ENCODE measurements around the gene ACSS3. TPM values are rescaled to one million over a fixed set of nuclear protein-coding genes. Genes with fewer than 3 reads are reported as not detected.

Gene ACSS3
- total and polyA plus RNA-seq, 10 of the 15 experiments (the other 5 are each of a cell fraction or from before 2014, with no cell fraction given) = 0.06 to 0.31 TPM; not detected in 8

DNA sequence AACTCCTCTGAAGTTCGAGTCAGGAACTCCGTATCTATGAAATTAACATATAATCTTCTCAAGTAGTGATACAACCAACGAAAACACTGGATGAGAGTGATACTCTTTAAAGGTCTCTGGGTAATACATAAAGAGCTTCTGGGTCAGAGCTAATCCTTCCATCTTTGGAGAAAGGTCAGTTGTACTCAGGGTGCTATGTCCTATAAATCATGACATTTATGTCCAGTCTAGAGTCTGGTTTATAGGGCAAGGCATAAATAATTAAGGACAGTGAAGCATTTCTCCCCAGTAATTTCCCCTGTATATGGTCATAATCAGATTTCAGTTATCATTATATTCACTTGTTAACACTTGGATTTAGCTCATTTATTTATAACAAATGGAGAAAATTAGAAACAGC is 90.6 kb downstream of the ACSS3 start:
- ChIA-PET CTCF (interaction anchor here (0.8 kb wide), 1 partner anchor 10 kb away, joined by 3 read pairs; no protein-coding TSS in a partner anchor), RAD21 (ENCODE audit: unreplicated experiment) (no interaction called here), POLR2A (no interaction called here), SMC1A (ENCODE audit: uncharacterized antibody, unreplicated experiment) (no interaction called here)
- Histone ChIP-seq H3K9ac (ENCODE audit: control insufficient read depth, insufficient read depth, low read length) (no peak overlapping the region), H2AFZ (ENCODE audit: control insufficient read depth, low read depth, low read length) (no peak overlapping the region), H3K27me3 (replicated peaks in 1 of 2; ENCODE audit: control insufficient read depth in 2 of 2, insufficient read depth in 2 of 2, low read length in 1 of 2) (no peaks in the 10 kb centered on the region), H3K4me3 (no peak overlapping the region), H3K4me1 (ENCODE audit: control insufficient read depth, insufficient read depth, low read length) (no peaks in the 10 kb centered on the region), H3K9me3 (replicated peaks; ENCODE audit: control insufficient read depth, insufficient read depth, low read length) (no peaks in the 10 kb centered on the region), H4K20me1 (ENCODE audit: control insufficient read depth, insufficient read depth) (no peaks in the 10 kb centered on the region), H3K4me2 (ENCODE audit: control insufficient read depth, insufficient read depth) (no peak overlapping the region), H3K79me2 (ENCODE audit: control insufficient read depth, insufficient read depth, low read length) (no peaks in the 10 kb centered on the region), H3K36me3 (ENCODE audit: control insufficient read depth in 2 of 2, insufficient read depth in 2 of 2, low read length in 1 of 2) (no peaks in the 10 kb centered on the region), H3K27ac (ENCODE audit: control insufficient read depth, insufficient read depth) (no peak overlapping the region)
- DNase-seq (ENCODE audit: low read depth, low spot score) (no peak), FAIRE-seq (no peak), ATAC-seq (no peak)
- in situ Hi-C loops (cut with MboI) = no loop called here
- intact Hi-C loops (cut with micrococcal nuclease; ENCODE audit: unreplicated experiment) = no loop called here
- WGBS (ENCODE audit: insufficient coverage, insufficient replicate concordance, low lambda C conversion rate, missing lambda C conversion rate) = 13% methylated on average over 3 of the region's 3 CpGs
- no TSS peak for BruUV-seq (replicated peaks)
- TF ChIP-seq NR2F1 (conservative IDR thresholded peaks at IDR 0.05) (no peak), RAD51 (IDR thresholded peaks at IDR 0.05) (no peak), SMC3 (IDR thresholded peaks at IDR 0.05; ENCODE audit: borderline replicate concordance, low read length) (no peak), HDAC6 (IDR thresholded peaks at IDR 0.05; ENCODE audit: unreplicated experiment) (no peak), MEF2B (IDR thresholded peaks at IDR 0.05; ENCODE audit: partially characterized antibody, poor library complexity, severe bottlenecking) (no peak), RELA (IDR thresholded peaks at IDR 0.05; ENCODE audit: borderline replicate concordance, partially characterized antibody) (no peak)
- TF ChIP-seq, protein P1, sequence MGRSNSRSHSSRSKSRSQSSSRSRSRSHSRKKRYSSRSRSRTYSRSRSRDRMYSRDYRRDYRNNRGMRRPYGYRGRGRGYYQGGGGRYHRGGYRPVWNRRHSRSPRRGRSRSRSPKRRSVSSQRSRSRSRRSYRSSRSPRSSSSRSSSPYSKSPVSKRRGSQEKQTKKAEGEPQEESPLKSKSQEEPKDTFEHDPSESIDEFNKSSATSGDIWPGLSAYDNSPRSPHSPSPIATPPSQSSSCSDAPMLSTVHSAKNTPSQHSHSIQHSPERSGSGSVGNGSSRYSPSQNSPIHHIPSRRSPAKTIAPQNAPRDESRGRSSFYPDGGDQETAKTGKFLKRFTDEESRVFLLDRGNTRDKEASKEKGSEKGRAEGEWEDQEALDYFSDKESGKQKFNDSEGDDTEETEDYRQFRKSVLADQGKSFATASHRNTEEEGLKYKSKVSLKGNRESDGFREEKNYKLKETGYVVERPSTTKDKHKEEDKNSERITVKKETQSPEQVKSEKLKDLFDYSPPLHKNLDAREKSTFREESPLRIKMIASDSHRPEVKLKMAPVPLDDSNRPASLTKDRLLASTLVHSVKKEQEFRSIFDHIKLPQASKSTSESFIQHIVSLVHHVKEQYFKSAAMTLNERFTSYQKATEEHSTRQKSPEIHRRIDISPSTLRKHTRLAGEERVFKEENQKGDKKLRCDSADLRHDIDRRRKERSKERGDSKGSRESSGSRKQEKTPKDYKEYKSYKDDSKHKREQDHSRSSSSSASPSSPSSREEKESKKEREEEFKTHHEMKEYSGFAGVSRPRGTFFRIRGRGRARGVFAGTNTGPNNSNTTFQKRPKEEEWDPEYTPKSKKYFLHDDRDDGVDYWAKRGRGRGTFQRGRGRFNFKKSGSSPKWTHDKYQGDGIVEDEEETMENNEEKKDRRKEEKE (IDR thresholded peaks at IDR 0.05) = no peak
- TF ChIP-seq, protein P2, sequence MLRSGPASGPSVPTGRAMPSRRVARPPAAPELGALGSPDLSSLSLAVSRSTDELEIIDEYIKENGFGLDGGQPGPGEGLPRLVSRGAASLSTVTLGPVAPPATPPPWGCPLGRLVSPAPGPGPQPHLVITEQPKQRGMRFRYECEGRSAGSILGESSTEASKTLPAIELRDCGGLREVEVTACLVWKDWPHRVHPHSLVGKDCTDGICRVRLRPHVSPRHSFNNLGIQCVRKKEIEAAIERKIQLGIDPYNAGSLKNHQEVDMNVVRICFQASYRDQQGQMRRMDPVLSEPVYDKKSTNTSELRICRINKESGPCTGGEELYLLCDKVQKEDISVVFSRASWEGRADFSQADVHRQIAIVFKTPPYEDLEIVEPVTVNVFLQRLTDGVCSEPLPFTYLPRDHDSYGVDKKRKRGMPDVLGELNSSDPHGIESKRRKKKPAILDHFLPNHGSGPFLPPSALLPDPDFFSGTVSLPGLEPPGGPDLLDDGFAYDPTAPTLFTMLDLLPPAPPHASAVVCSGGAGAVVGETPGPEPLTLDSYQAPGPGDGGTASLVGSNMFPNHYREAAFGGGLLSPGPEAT (IDR thresholded peaks at IDR 0.05; ENCODE audit: low read depth) = no peak
- TF ChIP-seq, protein P3, sequence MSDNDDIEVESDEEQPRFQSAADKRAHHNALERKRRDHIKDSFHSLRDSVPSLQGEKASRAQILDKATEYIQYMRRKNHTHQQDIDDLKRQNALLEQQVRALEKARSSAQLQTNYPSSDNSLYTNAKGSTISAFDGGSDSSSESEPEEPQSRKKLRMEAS (IDR thresholded peaks at IDR 0.05; ENCODE audit: low read depth, low read length) = no peak
- TF ChIP-seq, protein P4, sequence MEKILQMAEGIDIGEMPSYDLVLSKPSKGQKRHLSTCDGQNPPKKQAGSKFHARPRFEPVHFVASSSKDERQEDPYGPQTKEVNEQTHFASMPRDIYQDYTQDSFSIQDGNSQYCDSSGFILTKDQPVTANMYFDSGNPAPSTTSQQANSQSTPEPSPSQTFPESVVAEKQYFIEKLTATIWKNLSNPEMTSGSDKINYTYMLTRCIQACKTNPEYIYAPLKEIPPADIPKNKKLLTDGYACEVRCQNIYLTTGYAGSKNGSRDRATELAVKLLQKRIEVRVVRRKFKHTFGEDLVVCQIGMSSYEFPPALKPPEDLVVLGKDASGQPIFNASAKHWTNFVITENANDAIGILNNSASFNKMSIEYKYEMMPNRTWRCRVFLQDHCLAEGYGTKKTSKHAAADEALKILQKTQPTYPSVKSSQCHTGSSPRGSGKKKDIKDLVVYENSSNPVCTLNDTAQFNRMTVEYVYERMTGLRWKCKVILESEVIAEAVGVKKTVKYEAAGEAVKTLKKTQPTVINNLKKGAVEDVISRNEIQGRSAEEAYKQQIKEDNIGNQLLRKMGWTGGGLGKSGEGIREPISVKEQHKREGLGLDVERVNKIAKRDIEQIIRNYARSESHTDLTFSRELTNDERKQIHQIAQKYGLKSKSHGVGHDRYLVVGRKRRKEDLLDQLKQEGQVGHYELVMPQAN (conservative IDR thresholded peaks at IDR 0.05) = no peak
- TF ChIP-seq, protein P5, sequence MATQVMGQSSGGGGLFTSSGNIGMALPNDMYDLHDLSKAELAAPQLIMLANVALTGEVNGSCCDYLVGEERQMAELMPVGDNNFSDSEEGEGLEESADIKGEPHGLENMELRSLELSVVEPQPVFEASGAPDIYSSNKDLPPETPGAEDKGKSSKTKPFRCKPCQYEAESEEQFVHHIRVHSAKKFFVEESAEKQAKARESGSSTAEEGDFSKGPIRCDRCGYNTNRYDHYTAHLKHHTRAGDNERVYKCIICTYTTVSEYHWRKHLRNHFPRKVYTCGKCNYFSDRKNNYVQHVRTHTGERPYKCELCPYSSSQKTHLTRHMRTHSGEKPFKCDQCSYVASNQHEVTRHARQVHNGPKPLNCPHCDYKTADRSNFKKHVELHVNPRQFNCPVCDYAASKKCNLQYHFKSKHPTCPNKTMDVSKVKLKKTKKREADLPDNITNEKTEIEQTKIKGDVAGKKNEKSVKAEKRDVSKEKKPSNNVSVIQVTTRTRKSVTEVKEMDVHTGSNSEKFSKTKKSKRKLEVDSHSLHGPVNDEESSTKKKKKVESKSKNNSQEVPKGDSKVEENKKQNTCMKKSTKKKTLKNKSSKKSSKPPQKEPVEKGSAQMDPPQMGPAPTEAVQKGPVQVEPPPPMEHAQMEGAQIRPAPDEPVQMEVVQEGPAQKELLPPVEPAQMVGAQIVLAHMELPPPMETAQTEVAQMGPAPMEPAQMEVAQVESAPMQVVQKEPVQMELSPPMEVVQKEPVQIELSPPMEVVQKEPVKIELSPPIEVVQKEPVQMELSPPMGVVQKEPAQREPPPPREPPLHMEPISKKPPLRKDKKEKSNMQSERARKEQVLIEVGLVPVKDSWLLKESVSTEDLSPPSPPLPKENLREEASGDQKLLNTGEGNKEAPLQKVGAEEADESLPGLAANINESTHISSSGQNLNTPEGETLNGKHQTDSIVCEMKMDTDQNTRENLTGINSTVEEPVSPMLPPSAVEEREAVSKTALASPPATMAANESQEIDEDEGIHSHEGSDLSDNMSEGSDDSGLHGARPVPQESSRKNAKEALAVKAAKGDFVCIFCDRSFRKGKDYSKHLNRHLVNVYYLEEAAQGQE (IDR thresholded peaks at IDR 0.05; ENCODE audit: low read depth, low read length) = no peak
